GM12801 (cell line): ENCODE results near the gene ARHGEF17.

Experiments used
- TF ChIP-seq, protein P1 (sequence below): IDR thresholded peaks from one replicate; pipeline ENCODE4 v1.5.1; 2011; ENCODE audit warnings: control low read depth; ENCODE audit not compliant: insufficient read length; ENCODE audit errors: extremely low read depth

ARHGEF17 gene

DNA sequence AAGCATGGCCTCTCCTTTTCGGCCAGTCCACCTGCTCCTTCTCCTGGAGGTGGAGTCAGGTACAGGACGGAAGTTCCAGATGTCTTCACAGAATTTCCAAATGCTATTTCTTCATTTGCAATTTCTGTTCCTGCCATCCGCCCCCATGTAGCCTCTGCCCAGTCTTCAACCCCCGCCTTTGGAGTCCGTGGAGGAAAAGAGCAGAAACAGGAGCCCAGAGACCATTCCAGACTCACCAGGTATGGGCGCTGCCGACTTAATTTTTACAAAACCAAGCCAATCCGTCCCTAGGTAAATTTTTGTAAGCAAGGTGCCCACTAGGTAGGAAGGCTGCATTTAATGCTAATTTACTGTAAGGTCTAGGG is 97.1 kb downstream of the ARHGEF17 start:
- TF ChIP-seq, protein P1, sequence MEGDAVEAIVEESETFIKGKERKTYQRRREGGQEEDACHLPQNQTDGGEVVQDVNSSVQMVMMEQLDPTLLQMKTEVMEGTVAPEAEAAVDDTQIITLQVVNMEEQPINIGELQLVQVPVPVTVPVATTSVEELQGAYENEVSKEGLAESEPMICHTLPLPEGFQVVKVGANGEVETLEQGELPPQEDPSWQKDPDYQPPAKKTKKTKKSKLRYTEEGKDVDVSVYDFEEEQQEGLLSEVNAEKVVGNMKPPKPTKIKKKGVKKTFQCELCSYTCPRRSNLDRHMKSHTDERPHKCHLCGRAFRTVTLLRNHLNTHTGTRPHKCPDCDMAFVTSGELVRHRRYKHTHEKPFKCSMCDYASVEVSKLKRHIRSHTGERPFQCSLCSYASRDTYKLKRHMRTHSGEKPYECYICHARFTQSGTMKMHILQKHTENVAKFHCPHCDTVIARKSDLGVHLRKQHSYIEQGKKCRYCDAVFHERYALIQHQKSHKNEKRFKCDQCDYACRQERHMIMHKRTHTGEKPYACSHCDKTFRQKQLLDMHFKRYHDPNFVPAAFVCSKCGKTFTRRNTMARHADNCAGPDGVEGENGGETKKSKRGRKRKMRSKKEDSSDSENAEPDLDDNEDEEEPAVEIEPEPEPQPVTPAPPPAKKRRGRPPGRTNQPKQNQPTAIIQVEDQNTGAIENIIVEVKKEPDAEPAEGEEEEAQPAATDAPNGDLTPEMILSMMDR = no peak

DNA sequence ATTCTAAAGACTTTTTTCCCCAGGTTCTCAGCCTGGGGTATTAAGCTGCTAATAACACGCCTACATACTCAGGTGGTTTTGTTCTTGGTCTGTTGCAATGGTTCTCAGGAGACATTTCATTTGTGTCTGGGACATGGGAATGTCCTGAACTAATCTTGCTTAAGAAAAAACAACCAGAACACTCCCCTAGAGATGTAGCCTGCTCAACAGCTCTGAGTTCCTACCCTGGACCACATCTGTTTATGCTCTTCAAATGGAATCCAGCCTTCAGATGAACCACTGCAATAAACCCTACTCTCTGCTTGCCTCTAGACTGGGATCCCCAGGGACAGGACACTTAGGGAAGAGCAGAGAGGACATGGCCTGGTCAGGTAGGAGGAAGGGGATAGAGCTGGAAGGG is 98.1 kb downstream of the ARHGEF17 start:
- TF ChIP-seq, protein P1 = no peak

DNA sequence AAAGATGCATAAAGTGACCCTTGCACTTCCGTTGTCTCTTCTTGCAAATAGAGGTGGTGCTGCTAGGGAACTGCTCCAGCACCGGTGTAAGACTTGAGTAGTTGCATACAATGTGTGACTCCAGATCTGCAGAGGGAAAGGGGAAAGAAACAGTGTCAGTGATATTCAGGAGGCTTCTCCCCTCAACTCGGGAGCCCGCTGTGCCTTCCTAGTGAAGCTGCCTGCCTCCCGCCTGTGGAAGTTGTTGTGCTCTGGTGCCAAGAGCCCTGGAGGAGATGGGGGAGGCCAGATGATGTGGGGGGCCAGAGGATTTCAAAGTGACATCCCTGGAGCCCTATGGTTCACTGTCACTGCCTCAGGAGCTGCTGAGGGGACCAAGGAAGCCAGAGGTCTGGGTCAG is 98.5 kb downstream of the ARHGEF17 start:
- TF ChIP-seq, protein P1 = no peak

DNA sequence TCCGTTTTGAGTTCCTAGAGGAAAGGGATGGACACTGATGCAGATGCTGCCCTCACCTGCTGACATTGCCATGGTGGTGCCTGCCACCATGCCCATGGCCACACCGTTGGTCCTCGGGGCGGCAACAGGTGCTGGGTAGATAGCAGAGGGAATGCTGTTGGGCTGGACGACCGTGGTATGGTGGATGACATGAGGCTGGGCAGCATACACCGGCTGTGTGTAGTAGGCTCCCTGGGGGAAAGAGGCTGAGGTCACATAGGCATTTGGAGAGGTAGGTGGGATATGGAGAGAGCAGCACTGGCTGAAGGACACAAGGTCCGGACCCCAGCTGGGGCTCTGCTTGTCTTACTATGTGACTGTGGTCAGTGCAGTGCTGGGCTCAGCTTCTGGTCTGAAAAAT is 101.4 kb downstream of the ARHGEF17 start:
- TF ChIP-seq, protein P1 = no peak

- TF ChIP-seq, protein P1 = no peak
These were observed 102.6 kb downstream of the ARHGEF17 start for GRCh38 chr11:73410627-73411026.

- TF ChIP-seq, protein P1 = no peak
These were observed 103.0 kb downstream of the ARHGEF17 start for GRCh38 chr11:73411031-73411430.

- TF ChIP-seq, protein P1 = no peak
These were observed 104.2 kb downstream of the ARHGEF17 start for GRCh38 chr11:73412308-73412707.

GRCh38 chr11:73413256-73413655 is 105.2 kb downstream of the ARHGEF17 start:
- TF ChIP-seq, protein P1 = no peak
